ENCODE data around the gene RND2. TPM values are rescaled to one million over a fixed set of nuclear protein-coding genes. Genes with fewer than 3 reads are reported as not detected.
A peak's percentile ranks its signal among the peaks of the same experiment; 100 is the strongest.

The RND2 gene
- total and polyA plus RNA-seq, 9 of the 15 experiments (the other 6 are each of a cell fraction or from before 2014, with no cell fraction given) = 0.15 to 1.9 (median 0.98) TPM

DNA sequence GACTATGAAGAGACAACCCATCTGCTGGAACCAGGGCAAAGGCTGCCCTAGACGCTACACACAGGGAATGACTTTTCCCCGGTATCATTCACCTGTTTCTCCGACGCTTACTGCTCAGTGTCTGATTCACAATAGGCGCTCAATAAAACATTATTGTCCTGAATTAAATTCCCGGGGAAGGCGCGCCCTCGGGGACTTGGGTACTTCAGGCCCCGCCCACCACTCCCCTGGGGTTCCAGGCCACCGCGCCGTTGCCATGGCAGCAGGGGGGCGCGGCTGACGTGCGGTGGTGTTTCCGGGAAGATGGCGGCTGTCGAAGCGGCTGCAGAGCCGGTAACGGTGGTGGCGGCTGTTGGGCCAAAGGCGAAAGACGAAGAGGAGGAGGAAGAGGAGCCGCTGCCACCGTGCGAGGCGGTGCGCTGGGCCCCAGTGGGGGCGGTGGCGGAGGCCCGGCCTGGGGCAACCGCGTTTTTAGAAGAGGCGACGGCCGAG is 44.7 kb upstream of the RND2 start, which contains the start of gene RUNDC1 (continued):
- TF ChIP-seq ZNF165 (CRISPR knock-in tag; IDR thresholded peaks at IDR 0.05; ENCODE audit: borderline replicate concordance) (no peak), TAL1 (IDR thresholded peaks at IDR 0.05) (0 out of 2 replicates have a peak, but pooled peaks have one; percentile 3), RBFOX2 (IDR thresholded peaks at IDR 0.05; ENCODE audit: low read depth, low read length) (peak; percentile 85), DDX20 (tag; IDR thresholded peaks at IDR 0.05; ENCODE audit: low read depth) (no peak), GATAD2A (IDR thresholded peaks at IDR 0.05) (no peak), ZNF830 (CRISPR knock-in tag; IDR thresholded peaks at IDR 0.05) (no peak), PYGO2 (tag; IDR thresholded peaks at IDR 0.05) (no peak), THRAP3 (IDR thresholded peaks at IDR 0.05; ENCODE audit: borderline replicate concordance) (no peak), HSF4 (CRISPR knock-in tag; IDR thresholded peaks at IDR 0.05; ENCODE audit: borderline replicate concordance) (no peak), ZNF121 (CRISPR knock-in tag; conservative IDR thresholded peaks at IDR 0.05) (no peak), SP2 (IDR thresholded peaks at IDR 0.05; ENCODE audit: extremely low read depth, low read depth, low read length, poor library complexity, severe bottlenecking) (no peak), NR2C2 (CRISPR knock-in tag; IDR thresholded peaks at IDR 0.05) (no peak), NR2C2 (tag; IDR thresholded peaks at IDR 0.05) (peak; percentile 46; the same call in 1 of the 2 replicates), ETV6 (IDR thresholded peaks at IDR 0.05; ENCODE audit: borderline replicate concordance in 1 of 2, low read depth in 2 of 2, low read length in 1 of 2) (no peak), ETV6 (CRISPR knock-in tag; IDR thresholded peaks at IDR 0.05; ENCODE audit: borderline replicate concordance) (no peak), CHD2 (IDR thresholded peaks at IDR 0.05; ENCODE audit: low read depth, low read length) (no peak), LARP7 (IDR thresholded peaks at IDR 0.05) (no peak), ZNF384 (IDR thresholded peaks at IDR 0.05; ENCODE audit: low read depth, low read length) (no peak), ZNF668 (CRISPR knock-in tag; IDR thresholded peaks at IDR 0.05) (no peak), SMAD2 (IDR thresholded peaks at IDR 0.05; ENCODE audit: low read depth, low read length) (no peak), CREB1 (IDR thresholded peaks at IDR 0.05) (0 out of 2 replicates have a peak, but pooled peaks have one; percentile 39), CREB1 (CRISPR knock-in tag; IDR thresholded peaks at IDR 0.05) (no peak), SLC30A9 (CRISPR knock-in tag; IDR thresholded peaks at IDR 0.05) (no peak), SMAD4 (CRISPR knock-in tag; conservative IDR thresholded peaks at IDR 0.05) (peak; percentile 59), SOX6 (IDR thresholded peaks at IDR 0.05) (no peak; the same call in 1 of the 2 replicates), STAG1 (CRISPR knock-in tag; IDR thresholded peaks at IDR 0.05; ENCODE audit: borderline replicate concordance) (no peak), ZBTB17 (CRISPR knock-in tag; IDR thresholded peaks at IDR 0.05) (0 out of 2 replicates have a peak, but pooled peaks have one; percentile 10)
- TF ChIP-seq, protein P1, sequence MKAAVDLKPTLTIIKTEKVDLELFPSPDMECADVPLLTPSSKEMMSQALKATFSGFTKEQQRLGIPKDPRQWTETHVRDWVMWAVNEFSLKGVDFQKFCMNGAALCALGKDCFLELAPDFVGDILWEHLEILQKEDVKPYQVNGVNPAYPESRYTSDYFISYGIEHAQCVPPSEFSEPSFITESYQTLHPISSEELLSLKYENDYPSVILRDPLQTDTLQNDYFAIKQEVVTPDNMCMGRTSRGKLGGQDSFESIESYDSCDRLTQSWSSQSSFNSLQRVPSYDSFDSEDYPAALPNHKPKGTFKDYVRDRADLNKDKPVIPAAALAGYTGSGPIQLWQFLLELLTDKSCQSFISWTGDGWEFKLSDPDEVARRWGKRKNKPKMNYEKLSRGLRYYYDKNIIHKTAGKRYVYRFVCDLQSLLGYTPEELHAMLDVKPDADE (conservative IDR thresholded peaks at IDR 0.05; ENCODE audit: control insufficient read depth, low read depth, low read length) = no peak; the same call in 1 of the 2 replicates
- TF ChIP-seq, protein P2, sequence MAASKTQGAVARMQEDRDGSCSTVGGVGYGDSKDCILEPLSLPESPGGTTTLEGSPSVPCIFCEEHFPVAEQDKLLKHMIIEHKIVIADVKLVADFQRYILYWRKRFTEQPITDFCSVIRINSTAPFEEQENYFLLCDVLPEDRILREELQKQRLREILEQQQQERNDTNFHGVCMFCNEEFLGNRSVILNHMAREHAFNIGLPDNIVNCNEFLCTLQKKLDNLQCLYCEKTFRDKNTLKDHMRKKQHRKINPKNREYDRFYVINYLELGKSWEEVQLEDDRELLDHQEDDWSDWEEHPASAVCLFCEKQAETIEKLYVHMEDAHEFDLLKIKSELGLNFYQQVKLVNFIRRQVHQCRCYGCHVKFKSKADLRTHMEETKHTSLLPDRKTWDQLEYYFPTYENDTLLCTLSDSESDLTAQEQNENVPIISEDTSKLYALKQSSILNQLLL (CRISPR knock-in tag; IDR thresholded peaks at IDR 0.05; ENCODE audit: borderline replicate concordance) = no peak
- TF ChIP-seq, protein P3, sequence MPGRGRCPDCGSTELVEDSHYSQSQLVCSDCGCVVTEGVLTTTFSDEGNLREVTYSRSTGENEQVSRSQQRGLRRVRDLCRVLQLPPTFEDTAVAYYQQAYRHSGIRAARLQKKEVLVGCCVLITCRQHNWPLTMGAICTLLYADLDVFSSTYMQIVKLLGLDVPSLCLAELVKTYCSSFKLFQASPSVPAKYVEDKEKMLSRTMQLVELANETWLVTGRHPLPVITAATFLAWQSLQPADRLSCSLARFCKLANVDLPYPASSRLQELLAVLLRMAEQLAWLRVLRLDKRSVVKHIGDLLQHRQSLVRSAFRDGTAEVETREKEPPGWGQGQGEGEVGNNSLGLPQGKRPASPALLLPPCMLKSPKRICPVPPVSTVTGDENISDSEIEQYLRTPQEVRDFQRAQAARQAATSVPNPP (IDR thresholded peaks at IDR 0.05; ENCODE audit: borderline replicate concordance, insufficient read depth, insufficient read length) = no peak

Data from K562 (cell line).